Activated CD4-positive, alpha-beta T cell treated with anti-CD3 and anti-CD28 coated beads, Interleukin-2, amount 50 U/mL, for 48 hours (primary cell): ENCODE data around the gene TRIM49D2.
"Not testable (repeated sequence)": the region's sequence is repeated elsewhere in the genome, so short reads cannot be mapped to it uniquely, and the experiment has no call there.

Source experiments
- DNase-seq, 2 experiments: peaks; one replicate each; pipeline ENCODE4 v3.0.0-alpha.2; 2020

The TRIM49D2 gene

GRCh38 chr11:89923764-89924163 lies at the start of gene TRIM49D2:
Gene TRIM49D2, plus strand, starts transcription at chr11:89924064. Its CDS starts 2,698 bp downstream, at chr11:89926762.
- not testable (repeated sequence) for DNase-seq

DNA sequence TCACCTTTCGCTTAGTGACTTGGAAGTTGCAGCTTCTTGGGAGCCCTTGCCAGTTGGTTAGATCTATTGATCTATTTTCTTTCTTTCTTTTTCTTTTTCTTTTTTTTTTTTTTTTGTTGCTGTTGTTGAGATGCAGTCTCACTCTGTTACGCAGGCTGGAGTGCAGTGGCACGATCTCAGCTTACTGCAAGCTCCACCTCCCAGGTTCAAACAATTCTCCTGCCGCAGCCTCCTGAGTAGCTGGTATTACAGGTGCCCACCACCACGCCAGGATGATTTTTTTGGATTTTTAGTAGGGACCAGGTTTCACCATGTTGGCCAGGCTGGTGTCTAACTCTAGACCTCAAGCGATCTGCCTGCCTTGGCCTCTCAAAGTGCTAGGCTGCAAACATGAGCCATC lies 46.4 kb upstream of the TRIM49D2 start:
- DNase-seq = not testable (repeated sequence)

DNA sequence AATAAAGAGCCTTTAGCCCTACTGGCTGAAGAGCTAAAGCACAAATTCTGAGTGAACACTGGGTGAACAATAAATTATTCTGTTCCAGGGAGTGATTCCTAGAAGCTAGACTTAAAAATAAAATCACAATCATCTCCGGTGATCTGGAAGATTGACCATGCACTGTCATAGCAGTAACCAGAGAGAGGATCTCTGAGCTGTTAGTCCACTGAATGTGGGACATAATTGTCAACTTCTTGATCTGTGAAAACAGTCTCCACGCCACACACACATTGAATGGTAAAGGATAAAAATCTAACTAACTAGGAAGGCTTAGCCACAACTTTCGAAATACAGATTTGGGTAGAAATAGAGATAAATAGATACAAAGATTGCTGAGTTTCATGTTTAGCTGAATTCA lies 30.6 kb upstream of the TRIM49D2 start:
- DNase-seq = not testable (repeated sequence)

DNA sequence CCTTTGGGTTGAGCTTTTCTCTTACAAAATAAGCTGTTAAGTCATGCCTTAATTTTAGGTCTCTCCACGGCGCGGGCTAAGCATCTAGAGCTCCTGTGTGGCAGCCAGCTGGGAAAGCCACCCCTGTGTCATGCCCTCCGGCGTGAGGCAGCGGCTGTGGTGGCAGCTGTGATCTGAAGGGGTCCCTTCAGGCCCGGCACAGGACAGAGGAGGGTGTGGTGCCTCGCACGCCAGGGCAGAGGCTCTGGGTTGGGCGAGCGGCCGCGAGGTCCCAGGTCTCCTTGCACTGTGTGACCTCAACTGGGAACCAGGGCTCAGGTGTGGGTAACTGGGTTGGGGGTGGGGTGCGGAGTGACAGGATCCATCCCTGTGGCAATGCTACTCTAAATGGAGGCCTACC lies 23.1 kb upstream of the TRIM49D2 start:
- not testable (repeated sequence) for DNase-seq

- DNase-seq = no peak
Observed at GRCh38 chr11:89922195-89922660, 1.6 kb upstream of the TRIM49D2 start, which contains the start of gene TRIM49D1. Gene TRIM49D1, minus strand, starts transcription at chr11:89922245. Its CDS starts 4,535 bp downstream, at chr11:89917710.

DNA sequence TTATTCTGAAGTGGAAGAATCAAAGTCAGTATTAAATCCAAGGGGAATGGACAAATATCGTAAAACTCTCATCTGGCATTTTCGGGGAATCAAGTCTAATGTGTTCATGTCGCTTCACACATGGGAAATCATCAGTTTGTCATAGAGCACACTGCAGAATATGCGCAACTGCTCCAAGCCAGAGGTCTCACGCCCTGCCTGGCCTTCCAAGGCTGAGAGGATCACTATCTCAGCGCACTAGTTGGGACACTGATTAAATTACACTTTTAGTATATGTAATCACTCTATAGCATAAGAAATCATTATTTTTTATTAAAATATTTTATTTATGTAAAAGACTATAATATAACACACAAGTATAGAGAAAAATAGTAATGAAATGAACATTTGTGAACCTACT lies 37.0 kb downstream of the TRIM49D2 start:
- DNase-seq = not testable (repeated sequence)

GRCh38 chr11:89965737-89966136 lies 41.9 kb downstream of the TRIM49D2 start, which contains the start of gene TRIM64:
Gene TRIM64, plus strand, starts transcription at chr11:89966037. Its CDS starts 2,467 bp downstream, at chr11:89968504.
- DNase-seq = not testable (repeated sequence)
